Astrocyte (in vitro differentiated cells and primary cell): ENCODE results near the gene PVALEF.

ENCODE experiments used
- EZH2 ChIP-seq: IDR thresholded peaks from 2 replicates; pipeline ENCODE4 v1.6.1; 2012; ENCODE audit warnings: mild to moderate bottlenecking, low read length, inconsistent platforms; ENCODE audit not compliant: insufficient read depth
- TF ChIP-seq, protein P1 (sequence below): IDR thresholded peaks from 2 replicates; pipeline ENCODE4 v1.5.1; 2011; ENCODE audit warnings: low read depth, mild to moderate bottlenecking, inconsistent platforms, low read length, moderate library complexity; ENCODE audit not compliant: insufficient read depth

- TF ChIP-seq, protein P1, sequence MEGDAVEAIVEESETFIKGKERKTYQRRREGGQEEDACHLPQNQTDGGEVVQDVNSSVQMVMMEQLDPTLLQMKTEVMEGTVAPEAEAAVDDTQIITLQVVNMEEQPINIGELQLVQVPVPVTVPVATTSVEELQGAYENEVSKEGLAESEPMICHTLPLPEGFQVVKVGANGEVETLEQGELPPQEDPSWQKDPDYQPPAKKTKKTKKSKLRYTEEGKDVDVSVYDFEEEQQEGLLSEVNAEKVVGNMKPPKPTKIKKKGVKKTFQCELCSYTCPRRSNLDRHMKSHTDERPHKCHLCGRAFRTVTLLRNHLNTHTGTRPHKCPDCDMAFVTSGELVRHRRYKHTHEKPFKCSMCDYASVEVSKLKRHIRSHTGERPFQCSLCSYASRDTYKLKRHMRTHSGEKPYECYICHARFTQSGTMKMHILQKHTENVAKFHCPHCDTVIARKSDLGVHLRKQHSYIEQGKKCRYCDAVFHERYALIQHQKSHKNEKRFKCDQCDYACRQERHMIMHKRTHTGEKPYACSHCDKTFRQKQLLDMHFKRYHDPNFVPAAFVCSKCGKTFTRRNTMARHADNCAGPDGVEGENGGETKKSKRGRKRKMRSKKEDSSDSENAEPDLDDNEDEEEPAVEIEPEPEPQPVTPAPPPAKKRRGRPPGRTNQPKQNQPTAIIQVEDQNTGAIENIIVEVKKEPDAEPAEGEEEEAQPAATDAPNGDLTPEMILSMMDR: no peak
- TF ChIP-seq EZH2: no peak
Measured at GRCh38 chr17:81128774-81129173, 36.5 kb upstream of the PVALEF start.
